MM.1S (cell line): ENCODE measurements around the gene DYNC1I2.

Experiments used
- CTCF ChIP-seq: fragments of 300-600 bp; sonication (generic); IDR thresholded peaks from 2 replicates; pipeline ENCODE4 v1.5.1; 2016; ENCODE audit warnings: antibody characterized with exemption, low read length, mixed read lengths
- EZH2 ChIP-seq: fragments of 300-600 bp; sonication (generic); optimal IDR thresholded peaks from 2 replicates; pipeline ENCODE3; 2017; ENCODE audit warnings: low read depth, mild to moderate bottlenecking, antibody characterized with exemption, low read length, mixed read lengths

- TF ChIP-seq CTCF: no peak
- no peak for TF ChIP-seq EZH2
Observed at GRCh38 chr2:171692331-171692730, 5.1 kb downstream of the DYNC1I2 start.
